SK-N-SH (cell line): ENCODE results near the gene PPP2CA. TPM values are rescaled to one million over a fixed set of nuclear protein-coding genes. Genes with fewer than 3 reads are reported as not detected.
A peak's percentile ranks its signal among the peaks of the same experiment; 100 is the strongest.
"Not testable (repeated sequence)": the region's sequence is repeated elsewhere in the genome, so short reads cannot be mapped to it uniquely, and the experiment has no call there.

Experiments used
- CTCF ChIA-PET: fragments of 300-600, 350-600 bp; formaldehyde crosslinking; extraction: SDS; loops from one replicate; lab custom pipeline; 2021; lab: Yijun Ruan, JAX
- POLR2A ChIA-PET: fragments of 350-600 bp; sonication (Branson Sonifier 250); formaldehyde crosslinking; extraction: SDS; loops from one replicate; lab custom pipeline; 2020; ENCODE audit warnings: antibody characterized with exemption, inconsistent platforms; lab: Yijun Ruan, JAX
- DNase-seq: peaks from one replicate; pipeline ENCODE4 v3.0.0; 2012
- H2AFZ ChIP-seq: fragments of 200-600 bp; sonication (generic); 2 replicates; pipeline ENCODE4 v1.8.1; 2016; ENCODE audit warnings: antibody characterized with exemption, mild to moderate bottlenecking, low read depth
- H3F3A ChIP-seq: fragments of 200-600 bp; sonication (generic); replicated peaks from 2 replicates; pipeline ENCODE3; 2016; ENCODE audit warnings: antibody characterized with exemption, mild to moderate bottlenecking; ENCODE audit not compliant: insufficient read depth
- H3K27ac ChIP-seq, 2 experiments: fragments of 200-500 bp in 1 of 2; fragments of 200-600 bp in 1 of 2; sonication (Bioruptor generic) in 1 of 2; sonication (generic), shearing (Covaris generic) in 1 of 2; 2 replicates each; pipeline versions ENCODE4 v1.5.1 to v1.6.1; 2014 to 2016; ENCODE audit warnings: low read depth in 2 of 2, inconsistent platforms in 1 of 2, low read length in 1 of 2, mild to moderate bottlenecking in 1 of 2, mixed read lengths in 1 of 2
- H3K27me3 ChIP-seq: fragments of 200-600 bp; sonication (generic), shearing (Covaris generic); 2 replicates; pipeline ENCODE4 v1.6.1; 2016; ENCODE audit warnings: mixed run types; ENCODE audit not compliant: insufficient read depth
- H3K36me3 ChIP-seq, 2 experiments: fragments of 200-500 bp in 1 of 2; fragments of 200-600 bp in 1 of 2; sonication (Bioruptor generic) in 1 of 2; sonication (generic) in 1 of 2; replicated peaks in 1 of 2; 2 replicates each; pipeline versions ENCODE3 to v1.5.1; 2014 to 2016; ENCODE audit warnings: low read length in 1 of 2, mild to moderate bottlenecking in 1 of 2; ENCODE audit not compliant: insufficient read depth in 2 of 2, control insufficient read depth in 1 of 2
- H3K4me1 ChIP-seq, 2 experiments: fragments of 200-500 bp in 1 of 2; fragments of 200-600 bp in 1 of 2; sonication (Bioruptor generic) in 1 of 2; sonication (generic), shearing (Covaris generic) in 1 of 2; 2 replicates each; pipeline versions ENCODE4 v1.5.1 to v1.6.1; 2014 to 2016; ENCODE audit warnings: low read depth in 1 of 2, low read length in 1 of 2, mixed run types in 1 of 2; ENCODE audit not compliant: insufficient read depth in 2 of 2, control insufficient read depth in 1 of 2
- H3K4me2 ChIP-seq: fragments of 200-600 bp; sonication (generic), shearing (Covaris generic); 2 replicates; pipeline ENCODE4 v1.6.1; 2017; ENCODE audit warnings: mixed run types
- H3K4me3 ChIP-seq, 2 experiments: fragments of 200-500 bp in 1 of 2; fragments of 200-600 bp in 1 of 2; sonication (Bioruptor generic) in 1 of 2; sonication (generic), shearing (Covaris generic) in 1 of 2; 2 replicates each; pipeline versions ENCODE4 v1.5.1 to v1.8.1; 2014 to 2016; ENCODE audit warnings: low read depth in 2 of 2, inconsistent platforms in 1 of 2, low read length in 1 of 2, mild to moderate bottlenecking in 1 of 2, mixed read lengths in 1 of 2, moderate library complexity in 1 of 2
- H3K79me2 ChIP-seq: fragments of 200-600 bp; sonication (generic); 2 replicates; pipeline ENCODE4 v1.8.1; 2017; ENCODE audit warnings: mild to moderate bottlenecking; ENCODE audit not compliant: insufficient read depth
- H3K9ac ChIP-seq: fragments of 200-600 bp; sonication (generic); 2 replicates; pipeline ENCODE4 v1.6.1; 2017; ENCODE audit warnings: mixed run types
- H3K9me2 ChIP-seq: fragments of 200-600 bp; sonication (generic); 2 replicates; pipeline ENCODE4 v1.6.1; 2017; ENCODE audit warnings: mixed run types
- H3K9me3 ChIP-seq: fragments of 200-600 bp; sonication (generic); 2 replicates; pipeline ENCODE4 v1.6.1; 2017; ENCODE audit warnings: mixed run types, mild to moderate bottlenecking, moderate library complexity
- H4K20me1 ChIP-seq: fragments of 200-600 bp; sonication (generic); 2 replicates; pipeline ENCODE4 v1.6.1; 2017; ENCODE audit warnings: mild to moderate bottlenecking, mixed run types; ENCODE audit not compliant: insufficient read depth
- CHD2 ChIP-seq: fragments of 150-350 bp; IDR thresholded peaks from 2 replicates; pipeline ENCODE4 v1.6.1; 2018; ENCODE audit warnings: low read length; ENCODE audit not compliant: partially characterized antibody
- GABPA ChIP-seq: IDR thresholded peaks from 2 replicates; pipeline ENCODE4 v1.4.0; 2012; ENCODE audit warnings: low read depth, mild to moderate bottlenecking
- GATA2 ChIP-seq: sonication (generic); formaldehyde crosslinking; IDR thresholded peaks from 2 replicates; pipeline ENCODE4 v1.5.0; 2020; ENCODE audit warnings: mild to moderate bottlenecking, missing genetic modification reagents
- JUND ChIP-seq: IDR thresholded peaks from 2 replicates; pipeline ENCODE4 v1.4.0; 2012
- NFIC ChIP-seq: IDR thresholded peaks from 2 replicates; pipeline ENCODE4 v1.4.0; 2012; ENCODE audit warnings: borderline replicate concordance
- NRF1 ChIP-seq: IDR thresholded peaks from 2 replicates; pipeline ENCODE4 v1.6.1; 2012; ENCODE audit warnings: low read depth, mild to moderate bottlenecking, low read length
- POLR2AphosphoS5 ChIP-seq: IDR thresholded peaks from 2 replicates; pipeline ENCODE4 v1.6.1; 2012; ENCODE audit warnings: low read depth, low read length
- RAD21 ChIP-seq: IDR thresholded peaks from 2 replicates; pipeline ENCODE4 v1.6.1; 2012; ENCODE audit warnings: mild to moderate bottlenecking, low read length
- RFX5 ChIP-seq: IDR thresholded peaks from 2 replicates; pipeline ENCODE4 v1.6.1; 2012; ENCODE audit warnings: mild to moderate bottlenecking, improper control_type of control experiment, low read length
- RXRA ChIP-seq: IDR thresholded peaks from 2 replicates; pipeline ENCODE4 v1.4.0; 2012; ENCODE audit warnings: low read depth, mild to moderate bottlenecking, borderline replicate concordance
- TAF1 ChIP-seq: IDR thresholded peaks from 2 replicates; pipeline ENCODE4 v1.6.1; 2012; ENCODE audit warnings: low read depth, mild to moderate bottlenecking, low read length, moderate library complexity, borderline replicate concordance
- YY1 ChIP-seq: IDR thresholded peaks from 2 replicates; pipeline ENCODE4 v1.4.0; 2012; ENCODE audit warnings: low read depth, mild to moderate bottlenecking
- WGBS: methylation state at CpG from one replicate; pipeline ENCODE4 v1.1.6; 2017; ENCODE audit warnings: low lambda C conversion rate; 5-methylcytosine and 5-hydroxymethylcytosine counted together
- polyA plus RNA-seq, 3 experiments: library from polyadenylated mRNA; depleted of rRNA; stranded (reverse); fragments of >200 nt; gene quantifications; 2 replicates each; pipeline ENCODE4 v1.2.3, GENCODE V29; 2012
- TF ChIP-seq, protein P1 (sequence below): fragments of 200-600 bp; sonication (generic); IDR thresholded peaks from 2 replicates; pipeline ENCODE4 v1.6.1; 2017; ENCODE audit warnings: antibody characterized with exemption, mild to moderate bottlenecking, moderate library complexity
- TF ChIP-seq, protein P2 (sequence below): fragments of 150-350 bp; IDR thresholded peaks from 2 replicates; pipeline ENCODE4 v1.6.1; 2017; ENCODE audit warnings: antibody characterized with exemption, low read length, low read depth, borderline replicate concordance
- TF ChIP-seq, protein P3 (sequence below): IDR thresholded peaks from 2 replicates; pipeline ENCODE4; 2012

PPP2CA gene
- polyA plus RNA-seq, 1 of the 3 experiments (the other 2 are of a cell fraction): 146 TPM

DNA sequence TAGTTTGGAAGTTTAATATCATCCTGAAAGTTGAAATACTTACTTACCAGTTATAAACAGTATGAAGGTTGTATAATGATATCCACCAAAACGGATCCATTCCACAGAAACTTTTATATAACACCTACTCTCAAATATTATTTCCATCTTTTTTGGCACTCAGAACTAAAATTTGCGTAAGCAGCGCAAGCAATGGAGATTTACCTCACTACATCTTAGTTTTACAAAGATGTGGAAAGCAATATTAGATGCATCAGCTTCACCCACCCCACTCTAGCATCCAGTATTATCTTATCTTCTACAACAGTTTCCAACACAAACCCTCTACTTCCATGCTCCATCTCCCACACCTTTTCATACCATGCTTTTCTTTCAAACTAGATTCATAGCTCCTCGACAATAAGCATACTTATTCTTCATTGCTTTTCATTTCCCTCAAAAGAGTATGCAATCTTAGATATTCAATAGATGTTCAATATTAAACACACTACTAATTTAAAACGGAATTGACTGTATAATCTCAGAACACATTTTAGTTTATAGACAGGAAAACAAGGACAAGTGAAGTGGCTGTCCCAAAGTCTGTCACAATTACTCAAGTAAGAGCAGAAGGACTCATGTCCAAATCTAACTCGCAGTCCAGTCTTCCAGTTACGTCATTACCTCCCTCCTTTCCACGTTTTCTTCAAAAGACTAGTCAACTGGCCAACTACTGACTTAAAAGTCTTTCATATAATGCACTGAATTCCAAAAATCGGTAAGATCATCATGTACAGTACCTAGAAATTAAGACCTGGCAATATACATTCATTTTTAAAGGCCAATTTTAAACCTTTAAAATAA, 2.2 kb downstream of the PPP2CA start:
- no peak for DNase-seq
- peaks cover 8 to 10% of the 10 kb centered on the region in 2 experiments for H3K36me3 ChIP-seq
- POLR2A ChIA-PET: no interaction called here

DNA sequence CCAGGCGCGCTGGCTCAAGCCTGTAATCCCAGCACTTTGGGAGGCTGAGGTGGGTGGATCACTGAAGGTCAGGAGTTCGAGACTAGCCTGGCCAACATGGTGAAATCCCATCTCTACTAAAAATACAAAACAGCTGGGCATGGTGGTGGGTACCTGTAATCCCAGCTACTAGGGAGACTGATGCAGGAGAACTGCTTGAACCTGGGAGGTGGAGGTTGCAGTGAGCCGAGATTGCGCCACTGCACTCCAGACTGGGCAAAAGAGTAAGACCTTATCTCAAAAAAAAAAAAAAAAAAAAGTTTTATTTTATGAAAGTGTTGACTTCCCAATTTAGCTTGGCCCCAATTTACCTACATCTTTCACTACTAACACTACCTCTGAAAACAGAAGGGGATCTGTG, 4.2 kb downstream of the PPP2CA start:
- H3K36me3 ChIP-seq, H2AFZ ChIP-seq, H3K9me2 ChIP-seq, POLR2A ChIA-PET, H3K27me3 ChIP-seq, DNase-seq, H3K4me3 ChIP-seq, H3K9me3 ChIP-seq, H3K4me2 ChIP-seq, H3K27ac ChIP-seq, H3K9ac ChIP-seq: not testable (repeated sequence)
- H4K20me1 ChIP-seq: peaks cover 86% of the 10 kb centered on the region
- CTCF ChIA-PET: interaction anchor here (0.9 kb wide), 1 partner anchor 68 kb away, joined by 3 read pairs; no protein-coding TSS in a partner anchor
- H3F3A ChIP-seq: peaks cover 29% of the 10 kb centered on the region
- 96% methylated on average over 5 of the region's 5 CpGs for WGBS
- H3K4me1 ChIP-seq: peaks cover 4 to 15% of the 10 kb centered on the region in 2 experiments; a peak in 3 of 4 replicates
- peaks cover 96% of the 10 kb centered on the region for H3K79me2 ChIP-seq

More for the DNA sequence above, 2.2 kb downstream of the PPP2CA start:
- CTCF ChIA-PET: interaction anchor here (1.2 to 4.3 kb wide), 2 partner anchors 65 to 364 kb away, joined by 3 to 24 read pairs; no protein-coding TSS in a partner anchor
- 34% methylated on average over 9 of the region's 9 CpGs for WGBS
- Histone ChIP-seq H3K27ac (peak overlapping the region in 1 of 2 experiments; percentile 98; a peak in 2 of 4 replicates), H3K9me3 (no peaks in the 10 kb centered on the region), H4K20me1 (peaks cover 66% of the 10 kb centered on the region), H3K4me3 (peak overlapping the region; percentile 85 to 98), H2AFZ (no peak overlapping the region), H3K4me2 (peak overlapping the region; percentile 88), H3K27me3 (no peaks in the 10 kb centered on the region), H3K9me2 (no peaks in the 10 kb centered on the region)
- TF ChIP-seq TAF1 (no peak), RFX5 (no peak), POLR2AphosphoS5 (no peak), CHD2 (no peak), GATA2 (CRISPR knock-in tag) (no peak), YY1 (no peak), RAD21 (no peak), NFIC (no peak), JUND (no peak), NRF1 (no peak), RXRA (no peak), GABPA (no peak)
- TF ChIP-seq, protein P1, sequence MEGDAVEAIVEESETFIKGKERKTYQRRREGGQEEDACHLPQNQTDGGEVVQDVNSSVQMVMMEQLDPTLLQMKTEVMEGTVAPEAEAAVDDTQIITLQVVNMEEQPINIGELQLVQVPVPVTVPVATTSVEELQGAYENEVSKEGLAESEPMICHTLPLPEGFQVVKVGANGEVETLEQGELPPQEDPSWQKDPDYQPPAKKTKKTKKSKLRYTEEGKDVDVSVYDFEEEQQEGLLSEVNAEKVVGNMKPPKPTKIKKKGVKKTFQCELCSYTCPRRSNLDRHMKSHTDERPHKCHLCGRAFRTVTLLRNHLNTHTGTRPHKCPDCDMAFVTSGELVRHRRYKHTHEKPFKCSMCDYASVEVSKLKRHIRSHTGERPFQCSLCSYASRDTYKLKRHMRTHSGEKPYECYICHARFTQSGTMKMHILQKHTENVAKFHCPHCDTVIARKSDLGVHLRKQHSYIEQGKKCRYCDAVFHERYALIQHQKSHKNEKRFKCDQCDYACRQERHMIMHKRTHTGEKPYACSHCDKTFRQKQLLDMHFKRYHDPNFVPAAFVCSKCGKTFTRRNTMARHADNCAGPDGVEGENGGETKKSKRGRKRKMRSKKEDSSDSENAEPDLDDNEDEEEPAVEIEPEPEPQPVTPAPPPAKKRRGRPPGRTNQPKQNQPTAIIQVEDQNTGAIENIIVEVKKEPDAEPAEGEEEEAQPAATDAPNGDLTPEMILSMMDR: no peak
- TF ChIP-seq, protein P2, sequence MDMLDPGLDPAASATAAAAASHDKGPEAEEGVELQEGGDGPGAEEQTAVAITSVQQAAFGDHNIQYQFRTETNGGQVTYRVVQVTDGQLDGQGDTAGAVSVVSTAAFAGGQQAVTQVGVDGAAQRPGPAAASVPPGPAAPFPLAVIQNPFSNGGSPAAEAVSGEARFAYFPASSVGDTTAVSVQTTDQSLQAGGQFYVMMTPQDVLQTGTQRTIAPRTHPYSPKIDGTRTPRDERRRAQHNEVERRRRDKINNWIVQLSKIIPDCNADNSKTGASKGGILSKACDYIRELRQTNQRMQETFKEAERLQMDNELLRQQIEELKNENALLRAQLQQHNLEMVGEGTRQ: no peak
- TF ChIP-seq, protein P3, sequence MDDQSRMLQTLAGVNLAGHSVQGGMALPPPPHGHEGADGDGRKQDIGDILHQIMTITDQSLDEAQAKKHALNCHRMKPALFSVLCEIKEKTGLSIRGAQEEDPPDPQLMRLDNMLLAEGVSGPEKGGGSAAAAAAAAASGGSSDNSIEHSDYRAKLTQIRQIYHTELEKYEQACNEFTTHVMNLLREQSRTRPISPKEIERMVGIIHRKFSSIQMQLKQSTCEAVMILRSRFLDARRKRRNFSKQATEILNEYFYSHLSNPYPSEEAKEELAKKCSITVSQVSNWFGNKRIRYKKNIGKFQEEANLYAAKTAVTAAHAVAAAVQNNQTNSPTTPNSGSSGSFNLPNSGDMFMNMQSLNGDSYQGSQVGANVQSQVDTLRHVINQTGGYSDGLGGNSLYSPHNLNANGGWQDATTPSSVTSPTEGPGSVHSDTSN: no peak
- TF ChIP-seq, all 33 proteins: peak for 0
- Histone ChIP-seq H3K9ac (peak overlapping the region; percentile 100; the same call in 1 of the 2 replicates), H3K79me2 (peaks cover 89% of the 10 kb centered on the region), H3F3A (peaks cover 22% of the 10 kb centered on the region), H3K4me1 (peaks cover 4 to 23% of the 10 kb centered on the region in 2 experiments; a peak in 3 of 4 replicates)
